ENCODE results near the gene KPNA3.

DNA sequence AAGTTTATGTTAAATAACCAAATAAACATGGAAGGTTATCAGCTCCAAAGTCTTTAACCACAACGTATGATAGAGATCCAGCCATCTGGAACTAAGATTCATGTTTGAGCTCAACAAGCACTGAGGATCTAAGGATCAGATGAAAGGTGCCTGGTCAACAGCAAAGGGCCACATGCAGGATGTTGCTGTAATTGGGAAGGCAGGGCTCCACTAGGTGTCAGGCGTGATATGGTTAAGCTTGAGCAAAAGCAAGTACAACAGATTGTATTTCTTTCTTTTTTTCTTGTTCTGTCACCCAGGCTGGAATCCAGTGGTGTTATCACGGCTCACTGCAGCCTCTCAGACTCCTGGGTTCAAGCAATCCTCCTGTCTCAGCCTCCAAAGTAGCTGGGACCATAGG lies 113.2 kb downstream of the KPNA3 start:
- TF ChIP-seq CTCF (IDR thresholded peaks at IDR 0.05) (no peak), POLR2AphosphoS5 (IDR thresholded peaks at IDR 0.05; ENCODE audit: low read depth, low read length) (no peak)

Measured in Panc1 (cell line).